Measurements from ENCODE around the gene ASGR2. TPM values are rescaled to one million over a fixed set of nuclear protein-coding genes. Genes with fewer than 3 reads are reported as not detected.

The ASGR2 gene
- total RNA-seq, 2 experiments from 2014 or later: 0.20 to 0.36 TPM

DNA sequence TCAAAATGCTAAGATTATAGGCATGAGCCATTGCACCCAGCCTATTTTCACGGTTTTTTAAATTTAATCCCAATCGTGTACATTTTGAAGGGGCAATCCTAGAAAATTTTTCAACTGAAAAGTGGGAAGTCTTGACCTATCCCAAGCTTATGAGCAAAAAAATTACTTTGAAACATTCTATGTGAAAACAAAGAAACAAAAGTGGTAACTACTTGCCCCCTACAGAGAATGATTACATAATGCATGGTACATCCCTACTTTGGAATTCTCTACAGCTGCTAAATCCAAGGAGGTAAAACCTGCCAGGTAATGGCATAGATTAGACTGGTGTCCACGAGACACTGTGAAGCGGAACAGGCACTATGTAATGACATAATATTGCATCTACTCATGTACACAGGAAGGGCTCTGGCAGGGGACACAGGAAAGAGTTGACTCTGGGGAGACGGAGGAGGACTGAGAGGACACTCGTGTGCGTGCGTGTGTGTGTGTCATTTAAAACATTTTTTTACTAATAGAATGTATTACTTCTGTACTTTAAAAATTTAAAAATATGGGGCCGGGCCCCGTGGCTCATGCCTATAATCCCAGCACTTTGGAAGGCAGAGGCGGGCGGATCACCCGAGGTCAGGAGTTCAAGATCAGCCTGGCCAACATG, 15.7 kb downstream of the ASGR2 start:
- no peaks in the 10 kb centered on the region for H3K9me3 ChIP-seq (ENCODE audit: control insufficient read depth in 1 of 2, insufficient read depth in 1 of 2, low read length in 2 of 2)
- no peaks in the 10 kb centered on the region for H3K4me1 ChIP-seq (ENCODE audit: insufficient read depth, low read length)

DNA sequence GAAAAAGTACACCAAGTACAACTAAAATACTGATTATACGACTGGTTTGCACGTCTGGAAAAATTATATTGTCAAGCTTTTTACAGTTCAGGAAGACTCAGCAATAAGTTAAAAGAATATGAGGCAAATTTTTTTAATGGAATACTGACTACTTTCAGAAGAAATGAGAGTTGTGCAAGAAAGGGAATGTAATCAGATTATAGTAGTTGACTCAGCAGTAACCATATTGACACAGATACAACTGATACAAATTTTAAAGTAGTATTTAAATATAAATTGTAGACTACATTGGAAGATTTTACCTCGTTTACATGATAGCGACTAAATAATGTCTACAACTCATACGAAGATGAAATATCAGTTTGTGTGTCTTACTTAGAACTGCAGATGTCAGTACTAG, 16.7 kb downstream of the ASGR2 start:
- H3K27ac ChIP-seq (ENCODE audit: low read depth in 1 of 2, low read length in 2 of 2): no peak overlapping the region
- ChIA-PET POLR2A (interaction anchor here (0.7 kb wide), 1 partner anchor 255 kb away, joined by 3 read pairs; no protein-coding TSS in a partner anchor), CTCF (interaction anchor here (0.6 kb wide), 1 partner anchor 13 kb away, joined by 3 read pairs; no protein-coding TSS in a partner anchor)
- DNase-seq (no peak), ATAC-seq (ENCODE audit: poor library complexity) (no peak)
- TF ChIP-seq, protein P1, sequence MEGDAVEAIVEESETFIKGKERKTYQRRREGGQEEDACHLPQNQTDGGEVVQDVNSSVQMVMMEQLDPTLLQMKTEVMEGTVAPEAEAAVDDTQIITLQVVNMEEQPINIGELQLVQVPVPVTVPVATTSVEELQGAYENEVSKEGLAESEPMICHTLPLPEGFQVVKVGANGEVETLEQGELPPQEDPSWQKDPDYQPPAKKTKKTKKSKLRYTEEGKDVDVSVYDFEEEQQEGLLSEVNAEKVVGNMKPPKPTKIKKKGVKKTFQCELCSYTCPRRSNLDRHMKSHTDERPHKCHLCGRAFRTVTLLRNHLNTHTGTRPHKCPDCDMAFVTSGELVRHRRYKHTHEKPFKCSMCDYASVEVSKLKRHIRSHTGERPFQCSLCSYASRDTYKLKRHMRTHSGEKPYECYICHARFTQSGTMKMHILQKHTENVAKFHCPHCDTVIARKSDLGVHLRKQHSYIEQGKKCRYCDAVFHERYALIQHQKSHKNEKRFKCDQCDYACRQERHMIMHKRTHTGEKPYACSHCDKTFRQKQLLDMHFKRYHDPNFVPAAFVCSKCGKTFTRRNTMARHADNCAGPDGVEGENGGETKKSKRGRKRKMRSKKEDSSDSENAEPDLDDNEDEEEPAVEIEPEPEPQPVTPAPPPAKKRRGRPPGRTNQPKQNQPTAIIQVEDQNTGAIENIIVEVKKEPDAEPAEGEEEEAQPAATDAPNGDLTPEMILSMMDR (IDR thresholded peaks at IDR 0.05): no peak
- Mint-ChIP-seq H3K27ac (no peak overlapping the region), H3K36me3 (ENCODE audit: low read depth) (no peaks in the 10 kb centered on the region), H3K9me3 (no peaks in the 10 kb centered on the region), H3K27me3 (peaks cover 17% of the 10 kb centered on the region), H3K4me1 (ENCODE audit: low read depth) (peaks cover 11% of the 10 kb centered on the region), H3K4me3 (no peak overlapping the region)
- H3K4me1 ChIP-seq (ENCODE audit: insufficient read depth, low read length): no peaks in the 10 kb centered on the region
- H3K4me3 ChIP-seq (ENCODE audit: low read length): no peak overlapping the region
- intact Hi-C loops (cut with DNase I, micrococcal nuclease): loop anchor here in 1 of 2 experiments (5.0 kb wide), 1 partner anchor 36 kb away; no protein-coding TSS in a partner anchor
- no peaks in the 10 kb centered on the region for H3K9me3 ChIP-seq (ENCODE audit: control insufficient read depth in 1 of 2, insufficient read depth in 1 of 2, low read length in 2 of 2)
- H3K27me3 ChIP-seq (ENCODE audit: control insufficient read depth in 1 of 2, insufficient read depth in 2 of 2, low read length in 2 of 2): no peaks in the 10 kb centered on the region
- no peaks in the 10 kb centered on the region for H3K36me3 ChIP-seq (ENCODE audit: insufficient read depth, low read length)

More for the DNA sequence above, 15.7 kb downstream of the ASGR2 start:
- POLR2A ChIA-PET: no interaction called here
- intact Hi-C loops (cut with DNase I, micrococcal nuclease): loop anchor here in 1 of 2 experiments (5.0 kb wide), 1 partner anchor 37 kb away; no protein-coding TSS in a partner anchor
- no peaks in the 10 kb centered on the region for H3K36me3 Mint-ChIP-seq (ENCODE audit: low read depth)
- no peak for ATAC-seq (ENCODE audit: poor library complexity)
- H3K27ac Mint-ChIP-seq: no peak overlapping the region
- H3K9me3 Mint-ChIP-seq: no peaks in the 10 kb centered on the region
- H3K4me1 Mint-ChIP-seq (ENCODE audit: low read depth): peaks cover 11% of the 10 kb centered on the region
- Histone ChIP-seq H3K27me3 (ENCODE audit: control insufficient read depth in 1 of 2, insufficient read depth in 2 of 2, low read length in 2 of 2) (no peaks in the 10 kb centered on the region), H3K36me3 (ENCODE audit: insufficient read depth, low read length) (no peaks in the 10 kb centered on the region), H3K4me3 (ENCODE audit: low read length) (no peak overlapping the region), H3K27ac (ENCODE audit: low read depth in 1 of 2, low read length in 2 of 2) (no peak overlapping the region)
- no peak overlapping the region for H3K4me3 Mint-ChIP-seq
- CTCF ChIA-PET: no interaction called here
- no peak for DNase-seq
- peaks cover 12% of the 10 kb centered on the region for H3K27me3 Mint-ChIP-seq
- TF ChIP-seq, protein P1 (IDR thresholded peaks at IDR 0.05): no peak

DNA sequence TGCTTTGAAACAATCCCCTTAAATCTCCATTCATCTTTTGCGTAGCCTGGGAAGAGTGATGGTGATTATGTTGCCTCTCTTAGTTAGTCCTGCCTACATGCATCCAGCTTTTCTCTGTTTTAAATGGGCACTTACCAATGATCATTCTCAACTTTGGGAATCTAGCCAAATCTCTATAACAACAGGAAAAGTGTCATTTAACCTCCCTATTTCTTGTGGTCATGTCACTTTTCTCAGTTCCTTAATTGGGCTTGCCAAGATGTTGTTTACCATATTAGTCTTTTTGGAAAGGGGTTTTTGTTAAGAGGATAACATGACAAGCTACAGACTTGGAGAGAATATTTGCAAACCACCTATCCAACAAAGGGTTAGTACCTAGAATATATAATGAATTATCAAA, 19.0 kb downstream of the ASGR2 start:
- no peaks in the 10 kb centered on the region for H3K9me3 Mint-ChIP-seq
- ChIA-PET POLR2A (no interaction called here), CTCF (no interaction called here)
- Histone ChIP-seq H3K9me3 (ENCODE audit: control insufficient read depth in 1 of 2, insufficient read depth in 1 of 2, low read length in 2 of 2) (no peaks in the 10 kb centered on the region), H3K27me3 (ENCODE audit: control insufficient read depth in 1 of 2, insufficient read depth in 2 of 2, low read length in 2 of 2) (no peaks in the 10 kb centered on the region), H3K36me3 (ENCODE audit: insufficient read depth, low read length) (no peaks in the 10 kb centered on the region), H3K4me1 (ENCODE audit: insufficient read depth, low read length) (no peaks in the 10 kb centered on the region), H3K27ac (ENCODE audit: low read depth in 1 of 2, low read length in 2 of 2) (no peak overlapping the region), H3K4me3 (ENCODE audit: low read length) (no peak overlapping the region)
- H3K4me3 Mint-ChIP-seq: no peak overlapping the region
- peaks cover 20% of the 10 kb centered on the region for H3K27me3 Mint-ChIP-seq
- no peak for ATAC-seq (ENCODE audit: poor library complexity)
- peaks cover 11% of the 10 kb centered on the region for H3K4me1 Mint-ChIP-seq (ENCODE audit: low read depth)
- no peaks in the 10 kb centered on the region for H3K36me3 Mint-ChIP-seq (ENCODE audit: low read depth)
- no peak overlapping the region for H3K27ac Mint-ChIP-seq
- intact Hi-C loops (cut with DNase I, micrococcal nuclease): loop anchor here in 1 of 2 experiments (5.0 kb wide), 1 partner anchor 33 kb away; no protein-coding TSS in a partner anchor
- DNase-seq: peak in 1 of 14 experiments; percentile 43
- TF ChIP-seq, protein P1 (IDR thresholded peaks at IDR 0.05): no peak

Measured in CD4-positive, alpha-beta T cell (primary cell).